ENCODE measurements around the gene PIGR. TPM values are rescaled to one million over a fixed set of nuclear protein-coding genes. Genes with fewer than 3 reads are reported as not detected.

Gene PIGR
- total and polyA plus RNA-seq, 2 of the 8 experiments (the other 6 are each of a cell fraction or from before 2014, with no cell fraction given), result not detected

GRCh38 chr1:206892351-206892984, 53.8 kb downstream of the PIGR start:
- no peaks in the 10 kb centered on the region for H3K23me2 ChIP-seq (ENCODE audit: low read depth, low read length)
- no peaks in the 10 kb centered on the region for H3K79me1 ChIP-seq (ENCODE audit: low read depth, low read length)
- no peak overlapping the region for H2BK15ac ChIP-seq (ENCODE audit: low read length)
- DNase-seq (ENCODE audit: low read depth in 1 of 2, low spot score in 2 of 2) (no peak), FAIRE-seq (no peak)
- no peaks in the 10 kb centered on the region for H3K9me3 ChIP-seq (ENCODE audit: insufficient read depth in 2 of 2, low read depth in 1 of 2, low read length in 1 of 2)
- H3K4ac ChIP-seq (replicated peaks; ENCODE audit: insufficient read length, low read depth, low read length), result no peak overlapping the region
- no peak overlapping the region for H4K5ac ChIP-seq (ENCODE audit: insufficient read length, low read depth, low read length)
- H3K23ac ChIP-seq (ENCODE audit: insufficient read length), result no peak overlapping the region
- no peak overlapping the region for H3K9ac ChIP-seq (replicated peaks in 1 of 4; ENCODE audit: extremely low read depth in 1 of 4, low read depth in 3 of 4, low read length in 3 of 4)
- no peak overlapping the region for H3K4me2 ChIP-seq (ENCODE audit: insufficient read depth in 1 of 2, low read depth in 2 of 2, low read length in 2 of 2)
- no peak overlapping the region for H3K56ac ChIP-seq (replicated peaks; ENCODE audit: insufficient read length, low read depth, low read length)
- H3K27ac ChIP-seq (ENCODE audit: low read depth, low read length), result no peak overlapping the region
- H4K8ac ChIP-seq (ENCODE audit: extremely low read depth, insufficient read depth, low read length), result no peak overlapping the region
- H3K27me3 ChIP-seq (replicated peaks in 1 of 4; ENCODE audit: control insufficient read depth in 3 of 4, extremely low read depth in 1 of 4, insufficient read depth in 3 of 4, low read length in 3 of 4), result no peaks in the 10 kb centered on the region
- no peak overlapping the region for H2BK120ac ChIP-seq (replicated peaks; ENCODE audit: low read depth, low read length)
- no peak overlapping the region for H2AFZ ChIP-seq (ENCODE audit: low read length)
- no peak overlapping the region for H2BK12ac ChIP-seq (ENCODE audit: low read depth, low read length)
- no peak overlapping the region for H2BK5ac ChIP-seq (ENCODE audit: low read depth, low read length)
- H3K36me3 ChIP-seq (ENCODE audit: control insufficient read depth in 2 of 4, insufficient read depth in 4 of 4, low read length in 3 of 4), result no peaks in the 10 kb centered on the region
- H3K4me1 ChIP-seq (replicated peaks in 1 of 4; ENCODE audit: control insufficient read depth in 3 of 4, insufficient read depth in 4 of 4, low read length in 3 of 4), result peaks cover 0 to 3% (median 1%) of the 10 kb centered on the region in 4 experiments; a peak in 3 of 7 replicates
- TF ChIP-seq ZNF274 (IDR thresholded peaks at IDR 0.05; ENCODE audit: borderline replicate concordance, extremely low read depth, low read length), result no peak
- TF ChIP-seq CBX5 (IDR thresholded peaks at IDR 0.05; ENCODE audit: low read depth, low read length), result no peak
- TF ChIP-seq NRF1 (IDR thresholded peaks at IDR 0.05; ENCODE audit: low read depth, low read length), result no peak
- TF ChIP-seq HDAC2 (IDR thresholded peaks at IDR 0.05; ENCODE audit: borderline replicate concordance in 1 of 2, low read depth in 2 of 2, low read length in 2 of 2), result no peak
- TF ChIP-seq EGR1 (IDR thresholded peaks at IDR 0.05; ENCODE audit: borderline replicate concordance, low read depth, low read length), result no peak
- TF ChIP-seq PHF8 (conservative IDR thresholded peaks at IDR 0.05; ENCODE audit: low read depth, low read length), result no peak
- TF ChIP-seq RAD21 (IDR thresholded peaks at IDR 0.05 in 1 of 2, conservative IDR thresholded peaks at IDR 0.05 in 1 of 2; ENCODE audit: low read depth in 2 of 2, low read length in 2 of 2), result no peak
- TF ChIP-seq CBX8 (IDR thresholded peaks at IDR 0.05; ENCODE audit: borderline replicate concordance, low read depth, low read length), result no peak
- TF ChIP-seq JUN (IDR thresholded peaks at IDR 0.05; ENCODE audit: low read depth, low read length), result no peak
- no peak for TF ChIP-seq MAFK (IDR thresholded peaks at IDR 0.05; ENCODE audit: low read depth, low read length)
- H4K91ac ChIP-seq (replicated peaks; ENCODE audit: insufficient read length, low read length), result no peak overlapping the region
- no peak overlapping the region for H3K18ac ChIP-seq (ENCODE audit: extremely low read depth, low read length)
- H2AK5ac ChIP-seq (ENCODE audit: low read depth, low read length), result no peak overlapping the region
- no peak overlapping the region for H2BK20ac ChIP-seq (ENCODE audit: low read length)
- H4K20me1 ChIP-seq (replicated peaks in 1 of 2; ENCODE audit: control insufficient read depth in 1 of 2, insufficient read depth in 2 of 2, low read length in 2 of 2), result no peaks in the 10 kb centered on the region
- CTCF ChIA-PET (ENCODE audit: partially characterized antibody), result interaction anchor here (1.1 to 2.9 kb wide), 6 partner anchors 9 to 158 kb away, joined by 3 to 7 read pairs (median 4); no protein-coding TSS in a partner anchor
- WGBS, 2 experiments (ENCODE audit: extremely low coverage in 1 of 2, insufficient coverage in 1 of 2, insufficient read length in 1 of 2, insufficient replicate concordance in 2 of 2, low coverage in 1 of 2, low lambda C conversion rate in 2 of 2, missing lambda C conversion rate in 1 of 2), result 92% methylated on average over 3 of the region's 3 CpGs; no CpG with 5 or more reads in 1 of the 2 experiments
- no peak overlapping the region for H3K14ac ChIP-seq (ENCODE audit: insufficient read length)
- POLR2A ChIA-PET (ENCODE audit: partially characterized antibody), result no interaction called here
- no peak overlapping the region for H3K4me3 ChIP-seq (ENCODE audit: extremely low read depth in 1 of 4, insufficient read depth in 2 of 4, low read depth in 3 of 4, low read length in 4 of 4)
- no peaks in the 10 kb centered on the region for H3K79me2 ChIP-seq (ENCODE audit: control insufficient read depth in 1 of 2, insufficient read depth in 2 of 2, low read length in 2 of 2)
